Panc1 (cell line): Measurements from ENCODE around the gene SPTLC2. TPM values are rescaled to one million over a fixed set of nuclear protein-coding genes. Genes with fewer than 3 reads are reported as not detected.
"Not testable (repeated sequence)": the region's sequence is repeated elsewhere in the genome, so short reads cannot be mapped to it uniquely, and the experiment has no call there.

Experiments used
- ATAC-seq: fragments of 200-7000 bp; cut with Tn5 transposase; 2 replicates; pipeline ENCODE4 v1.9.1; 2020; ENCODE audit warnings: mild to moderate bottlenecking, moderate library complexity
- Bru-seq: library from RNA; stranded (reverse); fragments of 400-500 nt; gene quantifications from one replicate; lab custom pipeline; 2021; lab: Mats Ljungman, UMichigan
- BruChase-seq, 2 experiments: library from RNA; stranded (reverse); fragments of 400-500 nt; gene quantifications; one replicate each; lab custom pipeline; 2021; lab: Mats Ljungman, UMichigan
- BruUV-seq: library from RNA; stranded (reverse); fragments of 400-500 nt; replicated peaks from 2 replicates; lab custom pipeline; 2021; lab: Mats Ljungman, UMichigan
- CTCF ChIA-PET: fragments of 300-600 bp; sonication (Branson Sonifier 250); formaldehyde crosslinking; loops from one replicate; lab custom pipeline; 2022; ENCODE audit warnings: antibody characterized with exemption; lab: Charles Lee
- POLR2A ChIA-PET: fragments of 300-600 bp; sonication (Branson Sonifier 250); formaldehyde crosslinking; loops from one replicate; lab custom pipeline; 2022; ENCODE audit warnings: antibody characterized with exemption; lab: Charles Lee
- DNase-seq: peaks from one replicate; pipeline ENCODE4 v3.0.0-alpha.2; 2010; ENCODE audit warnings: low read depth, low spot score
- H3K27ac ChIP-seq: 2 replicates; pipeline ENCODE4 v1.5.1; 2011; ENCODE audit warnings: mild to moderate bottlenecking, low read length, inconsistent platforms
- H3K27me3 ChIP-seq: fragments of 200-500 bp; sonication (Bioruptor generic); 2 replicates; pipeline ENCODE4 v1.6.0; 2014; ENCODE audit warnings: low read length, inconsistent platforms; ENCODE audit not compliant: control insufficient read depth, insufficient read depth
- H3K36me3 ChIP-seq: fragments of 200-500 bp; sonication (Bioruptor generic); 2 replicates; pipeline ENCODE4 v1.5.1; 2014; ENCODE audit warnings: inconsistent platforms, mild to moderate bottlenecking, low read length, moderate library complexity; ENCODE audit not compliant: control insufficient read depth, insufficient read depth
- H3K4me1 ChIP-seq: 2 replicates; pipeline ENCODE4 v1.5.1; 2011; ENCODE audit warnings: inconsistent platforms, mild to moderate bottlenecking, low read length, moderate library complexity; ENCODE audit not compliant: control insufficient read depth, insufficient read depth
- H3K4me3 ChIP-seq, 2 experiments: 2 replicates each; pipeline ENCODE4 v1.5.1; 2011 to 2012; ENCODE audit warnings: low read depth in 2 of 2, low read length in 2 of 2, mild to moderate bottlenecking in 2 of 2, inconsistent platforms in 1 of 2, moderate library complexity in 1 of 2
- H3K9me3 ChIP-seq: fragments of 200-500 bp; sonication (Bioruptor generic); 2 replicates; pipeline ENCODE4 v1.5.1; 2014; ENCODE audit warnings: low read depth, mild to moderate bottlenecking, inconsistent platforms, low read length, moderate library complexity; ENCODE audit not compliant: control insufficient read depth, insufficient read depth
- CTCF ChIP-seq: fragments of 450-650 bp; IDR thresholded peaks from 2 replicates; pipeline ENCODE4 v1.5.1; 2017; ENCODE audit warnings: mild to moderate bottlenecking
- POLR2AphosphoS5 ChIP-seq: IDR thresholded peaks from 2 replicates; pipeline ENCODE4 v1.6.1; 2012; ENCODE audit warnings: mild to moderate bottlenecking, low read depth, low read length, moderate library complexity
- REST ChIP-seq, 2 experiments: IDR thresholded peaks; 2 replicates each; pipeline ENCODE4 v1.6.1; 2011 to 2012; ENCODE audit warnings: low read depth in 2 of 2, control low read depth in 1 of 2, low read length in 1 of 2, mild to moderate bottlenecking in 1 of 2, moderate library complexity in 1 of 2; ENCODE audit not compliant: insufficient read depth in 1 of 2
- SIN3A ChIP-seq: IDR thresholded peaks from 2 replicates; pipeline ENCODE4 v1.6.1; 2012; ENCODE audit warnings: low read depth, mild to moderate bottlenecking, low read length, moderate library complexity, borderline replicate concordance; ENCODE audit not compliant: insufficient read depth
- TCF7L2 ChIP-seq: IDR thresholded peaks from 2 replicates; pipeline ENCODE4 v1.6.1; 2011; ENCODE audit warnings: mild to moderate bottlenecking, low read depth, low read length, inconsistent platforms
- in situ Hi-C: cut with HindIII; loops from 2 replicates; pipeline ENCODE4 v1.10.0; 2016; ENCODE audit warnings: low sequenced_read_pairs, low pct_unique_long_range_greater_than_20kb
- intact Hi-C: fragments of 100-400 bp; cut with micrococcal nuclease; formaldehyde crosslinking; loops from one replicate; pipeline ENCODE4 v1.10.0; 2022; ENCODE audit not compliant: unreplicated experiment
- long read RNA-seq: library from polyadenylated mRNA; unstranded; transcript quantifications from one replicate; pipeline ENCODE4 v2.0.0, GENCODE V29; 2021; ENCODE audit not compliant: unreplicated experiment
- polyA plus RNA-seq: library from polyadenylated mRNA; unstranded; fragments of >200 nt; gene quantifications from one replicate; pipeline ENCODE4 v1.2.1, GENCODE V29; 2012; ENCODE audit warnings: missing spikeins; ENCODE audit not compliant: insufficient read length
- total RNA-seq: library from RNA; stranded (reverse); gene quantifications from one replicate; pipeline ENCODE4 v1.2.1, GENCODE V29; 2021; ENCODE audit not compliant: unreplicated experiment

The SPTLC2 gene
- 21.0 TPM for total RNA-seq
- 15.2 TPM for polyA plus RNA-seq
- Bru-seq, nascent RNA = percentile 73 among the genes with signal in this experiment
- BruChase-seq, experiment 1, labeled RNA remaining after a 2-hour chase = percentile 67 among the genes with signal in this experiment
- percentile 76 among the genes with signal in this experiment for BruChase-seq, experiment 2, labeled RNA remaining after a 6-hour chase
- long read RNA-seq, full-length matches to known transcripts = 16 of 30 reads
- long read RNA-seq, partial matches to known transcripts = 1 of 30 reads
- long read RNA-seq, other reads (novel, unspliced or antisense) = 13 of 30 reads

GRCh38 chr14:77616454-77617229, at the start of gene SPTLC2:
Gene SPTLC2 (minus strand): TSS chr14:77616637. CDS start chr14:77616579, 58 bp downstream.
- no peaks in the 10 kb centered on the region for H3K27me3 ChIP-seq
- ChIA-PET CTCF (no interaction called here), POLR2A (no interaction called here)
- peaks cover 15% of the 10 kb centered on the region for H3K4me1 ChIP-seq
- ATAC-seq (peak; percentile 98), DNase-seq (peak; percentile 90)
- intact Hi-C loops = no loop called here
- H3K9me3 ChIP-seq = no peaks in the 10 kb centered on the region
- TF ChIP-seq REST (IDR thresholded peaks at IDR 0.05; ENCODE audit: insufficient read depth in 1 of 2, low read depth in 2 of 2, low read length in 1 of 2) = no peak
- peak; percentile 48 for TF ChIP-seq CTCF
- peak; percentile 52; the same call in 1 of the 2 replicates for TF ChIP-seq POLR2AphosphoS5
- TF ChIP-seq TCF7L2 = no peak
- TF ChIP-seq SIN3A = no peak
- H3K27ac ChIP-seq = peak within 1 kb of the TSS; percentile 89
- no TSS peak for BruUV-seq
- H3K4me3 ChIP-seq = peak within 1 kb of the TSS; percentile 89 to 91
- H3K36me3 ChIP-seq = peaks cover 8% of the 10 kb centered on the region; the same call in 1 of the 2 replicates
- in situ Hi-C loops = no loop called here

GRCh38 chr14:77663293-77663692, 46.9 kb upstream of the SPTLC2 start:
- TF ChIP-seq POLR2AphosphoS5 (no peak), CTCF (no peak), REST (IDR thresholded peaks at IDR 0.05; ENCODE audit: insufficient read depth in 1 of 2, low read depth in 2 of 2, low read length in 1 of 2) (no peak), SIN3A (no peak)
- Histone ChIP-seq H3K36me3 (no peaks in the 10 kb centered on the region), H3K9me3 (no peaks in the 10 kb centered on the region), H3K4me3 (no peak overlapping the region), H3K4me1 (no peaks in the 10 kb centered on the region), H3K27ac (no peak overlapping the region), H3K27me3 (no peaks in the 10 kb centered on the region)
- intact Hi-C loops = no loop called here
- DNase-seq (no peak), ATAC-seq (peak; percentile 48; the same call in 1 of the 2 replicates)
- in situ Hi-C loops = no loop called here
- no TSS peak for BruUV-seq
- POLR2A ChIA-PET = no interaction called here
- CTCF ChIA-PET = no interaction called here

GRCh38 chr14:77661562-77661961, 45.1 kb upstream of the SPTLC2 start:
- POLR2A ChIA-PET, H3K27me3 ChIP-seq, DNase-seq, BruUV-seq, H3K36me3 ChIP-seq, H3K9me3 ChIP-seq, ATAC-seq, H3K27ac ChIP-seq, H3K4me1 ChIP-seq, intact Hi-C loops, H3K4me3 ChIP-seq, CTCF ChIA-PET, in situ Hi-C loops: not testable (repeated sequence)
